ENCODE results near the gene ZBTB7C. TPM values are rescaled to one million over a fixed set of nuclear protein-coding genes. Genes with fewer than 3 reads are reported as not detected.

ZBTB7C gene
- total RNA-seq, 2 experiments from 2014 or later: not detected

- CTCF ChIA-PET: interaction anchor here (0.6 kb wide), 1 partner anchor 115 kb away, joined by 3 read pairs; no protein-coding TSS in a partner anchor
- intact Hi-C loops (cut with DNase I, micrococcal nuclease): no loop called here
- H3K9me3 Mint-ChIP-seq (ENCODE audit: low read depth): no peaks in the 10 kb centered on the region
- no peaks in the 10 kb centered on the region for H3K36me3 Mint-ChIP-seq (ENCODE audit: low read depth)
- H3K4me1 Mint-ChIP-seq: no peaks in the 10 kb centered on the region
- peaks cover 30% of the 10 kb centered on the region for H3K27me3 Mint-ChIP-seq
- ATAC-seq (no peak), DNase-seq (no peak)
- POLR2A ChIA-PET: no interaction called here
- no peak overlapping the region for H3K4me3 Mint-ChIP-seq
- H3K27ac Mint-ChIP-seq: no peak overlapping the region
Measured at GRCh38 chr18:48385596-48385995, 23.6 kb downstream of the ZBTB7C start.

- ATAC-seq (no peak), DNase-seq (no peak)
- Mint-ChIP-seq H3K27me3 (peaks cover 23% of the 10 kb centered on the region), H3K27ac (no peak overlapping the region), H3K4me3 (no peak overlapping the region), H3K4me1 (no peaks in the 10 kb centered on the region), H3K9me3 (ENCODE audit: low read depth) (no peaks in the 10 kb centered on the region), H3K36me3 (ENCODE audit: low read depth) (no peaks in the 10 kb centered on the region)
- ChIA-PET CTCF (interaction anchor here (0.9 kb wide), 1 partner anchor 14 kb away, joined by 3 read pairs; no protein-coding TSS in a partner anchor), POLR2A (no interaction called here)
- intact Hi-C loops (cut with DNase I, micrococcal nuclease): no loop called here
Measured at GRCh38 chr18:48376934-48377333, 32.2 kb downstream of the ZBTB7C start.

DNA sequence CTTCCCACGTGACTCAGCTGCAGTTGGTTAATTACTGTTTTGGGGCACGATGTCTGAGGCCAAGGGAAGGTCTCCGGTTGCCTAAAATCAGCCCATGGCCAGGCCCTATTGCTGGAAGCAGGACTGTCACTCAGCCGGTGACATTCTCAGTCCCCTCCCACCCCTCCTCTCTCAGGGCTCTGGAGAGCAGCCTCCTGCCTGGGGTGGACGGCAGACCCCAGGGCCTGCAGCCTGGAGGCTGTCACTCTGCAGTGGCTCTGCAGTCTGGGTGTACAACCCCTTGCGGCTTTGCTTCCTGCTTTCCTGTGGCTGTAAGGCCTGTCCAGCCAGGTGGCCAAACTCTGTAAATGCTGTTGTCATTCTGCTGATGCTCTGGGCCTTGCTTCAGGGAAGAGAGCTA lies 32.8 kb downstream of the ZBTB7C start:
- POLR2A ChIA-PET: no interaction called here
- H3K27me3 Mint-ChIP-seq: peaks cover 22% of the 10 kb centered on the region
- ATAC-seq (no peak), DNase-seq (no peak)
- no peak overlapping the region for H3K4me3 Mint-ChIP-seq
- H3K9me3 Mint-ChIP-seq (ENCODE audit: low read depth): no peaks in the 10 kb centered on the region
- H3K36me3 Mint-ChIP-seq (ENCODE audit: low read depth): no peaks in the 10 kb centered on the region
- intact Hi-C loops (cut with DNase I, micrococcal nuclease): no loop called here
- H3K4me1 Mint-ChIP-seq: no peaks in the 10 kb centered on the region
- CTCF ChIA-PET: no interaction called here
- no peak overlapping the region for H3K27ac Mint-ChIP-seq

DNA sequence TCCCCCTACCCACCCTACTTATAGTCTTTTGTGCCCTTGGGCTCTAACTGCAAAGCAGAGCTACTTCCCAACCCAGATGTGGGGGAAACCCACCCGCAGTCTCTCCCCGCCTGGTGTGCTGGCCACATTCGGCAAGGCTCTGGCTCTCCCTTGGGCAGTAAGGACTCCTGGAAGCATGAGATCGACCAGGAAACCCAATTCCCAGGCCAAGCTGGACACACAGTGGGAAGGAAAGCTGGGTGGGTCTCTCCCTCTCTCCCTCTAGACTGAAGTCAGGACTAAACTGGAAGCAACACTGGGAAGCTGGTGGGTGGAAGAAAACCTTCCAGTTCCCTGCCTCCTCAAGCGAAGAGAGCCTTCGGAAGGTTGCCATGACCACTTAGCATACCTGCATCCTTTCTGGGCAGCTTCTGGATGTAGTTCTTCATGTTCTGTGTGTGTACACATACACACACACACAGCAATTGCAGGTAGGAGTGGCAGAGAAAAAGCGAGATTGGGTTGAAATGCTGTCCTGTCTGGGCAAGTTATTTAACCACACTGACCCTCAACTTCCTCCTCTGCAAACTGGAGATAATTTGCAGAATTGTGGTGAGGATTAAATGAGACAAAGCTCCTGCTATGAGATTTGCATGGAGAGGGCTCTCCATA lies 33.9 kb downstream of the ZBTB7C start:
- H3K9me3 Mint-ChIP-seq (ENCODE audit: low read depth): peaks cover 1% of the 10 kb centered on the region
- intact Hi-C loops (cut with DNase I, micrococcal nuclease): no loop called here
- no peaks in the 10 kb centered on the region for H3K4me1 Mint-ChIP-seq
- ChIA-PET POLR2A (no interaction called here), CTCF (interaction anchor here (0.7 to 1.5 kb wide), 3 partner anchors 22 to 380 kb away, joined by 3 to 4 read pairs (median 3); no protein-coding TSS in a partner anchor)
- no peak overlapping the region for H3K27ac Mint-ChIP-seq
- H3K4me3 Mint-ChIP-seq: no peak overlapping the region
- H3K36me3 Mint-ChIP-seq (ENCODE audit: low read depth): no peaks in the 10 kb centered on the region
- no peak for DNase-seq
- ATAC-seq: no peak
- H3K27me3 Mint-ChIP-seq: peaks cover 17% of the 10 kb centered on the region

- DNase-seq: no peak
- Mint-ChIP-seq H3K4me1 (no peaks in the 10 kb centered on the region), H3K36me3 (ENCODE audit: low read depth) (no peaks in the 10 kb centered on the region), H3K27ac (no peak overlapping the region), H3K9me3 (ENCODE audit: low read depth) (peaks cover 5% of the 10 kb centered on the region), H3K4me3 (no peak overlapping the region), H3K27me3 (peaks cover 16% of the 10 kb centered on the region)
- ATAC-seq: no peak
- ChIA-PET CTCF (interaction anchor here (0.7 to 1.5 kb wide), 3 partner anchors 23 to 381 kb away, joined by 3 to 4 read pairs (median 3); no protein-coding TSS in a partner anchor), POLR2A (no interaction called here)
- intact Hi-C loops (cut with DNase I, micrococcal nuclease): no loop called here
Measured at GRCh38 chr18:48374423-48375149, 34.6 kb downstream of the ZBTB7C start.

DNA sequence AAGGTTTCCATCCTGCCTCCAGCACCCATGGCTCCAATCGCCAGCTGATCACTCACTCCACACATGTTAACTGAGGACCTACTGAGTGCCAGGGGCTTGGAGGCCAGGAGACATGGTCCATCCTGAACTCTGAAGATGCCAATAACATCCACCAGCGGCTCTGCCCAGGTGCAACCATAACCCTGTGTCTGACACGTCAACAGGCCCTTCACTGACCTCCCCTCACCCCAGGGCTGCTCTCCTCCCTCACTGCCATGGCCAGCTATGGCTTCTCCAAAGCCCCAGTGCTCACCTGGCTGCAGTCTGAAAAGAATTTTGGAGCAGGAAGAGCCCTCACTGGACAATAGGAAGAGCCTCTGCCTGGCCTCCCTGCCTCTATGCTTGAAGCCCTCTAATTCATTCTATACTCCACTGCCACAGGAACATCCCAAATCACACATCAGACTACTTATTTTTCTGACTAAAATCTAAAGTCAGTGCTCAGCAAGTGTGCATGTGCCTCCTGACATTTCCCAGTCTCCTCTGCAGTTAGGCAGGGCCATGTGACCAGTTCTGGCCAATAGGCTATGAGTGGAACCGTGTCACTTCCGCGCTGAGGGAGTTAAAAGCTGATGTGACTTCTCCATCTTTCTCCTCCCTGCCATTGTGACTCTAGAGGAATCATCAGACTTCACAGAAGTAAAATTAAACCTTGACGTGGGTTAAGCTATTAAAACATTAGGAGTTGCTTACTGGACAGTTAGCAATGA lies 37.2 kb downstream of the ZBTB7C start:
- intact Hi-C loops (cut with DNase I, micrococcal nuclease): no loop called here
- DNase-seq: no peak
- ATAC-seq: no peak
- POLR2A ChIA-PET: no interaction called here
- Mint-ChIP-seq H3K4me1 (no peaks in the 10 kb centered on the region), H3K4me3 (no peak overlapping the region), H3K27ac (no peak overlapping the region), H3K9me3 (ENCODE audit: low read depth) (peaks cover 8% of the 10 kb centered on the region), H3K36me3 (ENCODE audit: low read depth) (no peaks in the 10 kb centered on the region), H3K27me3 (peaks cover 13% of the 10 kb centered on the region)
- CTCF ChIA-PET: interaction anchor here (1.5 kb wide), 1 partner anchor 75 kb away, joined by 4 read pairs; no protein-coding TSS in a partner anchor

- Mint-ChIP-seq H3K27ac (no peak overlapping the region), H3K4me1 (no peaks in the 10 kb centered on the region), H3K36me3 (ENCODE audit: low read depth) (no peaks in the 10 kb centered on the region), H3K27me3 (peaks cover 9% of the 10 kb centered on the region), H3K9me3 (ENCODE audit: low read depth) (peaks cover 18% of the 10 kb centered on the region), H3K4me3 (no peak overlapping the region)
- ATAC-seq: no peak
- intact Hi-C loops (cut with DNase I, micrococcal nuclease): no loop called here
- no peak for DNase-seq
- POLR2A ChIA-PET: no interaction called here
- CTCF ChIA-PET: no interaction called here
Measured at GRCh38 chr18:48367557-48367956, 41.6 kb downstream of the ZBTB7C start.

GRCh38 chr18:48365965-48366364 lies 43.2 kb downstream of the ZBTB7C start:
- Mint-ChIP-seq H3K27ac (no peak overlapping the region), H3K4me1 (no peaks in the 10 kb centered on the region), H3K27me3 (peaks cover 9% of the 10 kb centered on the region), H3K36me3 (ENCODE audit: low read depth) (no peaks in the 10 kb centered on the region), H3K4me3 (no peak overlapping the region), H3K9me3 (ENCODE audit: low read depth) (peaks cover 18% of the 10 kb centered on the region)
- ATAC-seq (no peak), DNase-seq (no peak)
- ChIA-PET POLR2A (no interaction called here), CTCF (no interaction called here)
- intact Hi-C loops (cut with DNase I, micrococcal nuclease): no loop called here

DNA sequence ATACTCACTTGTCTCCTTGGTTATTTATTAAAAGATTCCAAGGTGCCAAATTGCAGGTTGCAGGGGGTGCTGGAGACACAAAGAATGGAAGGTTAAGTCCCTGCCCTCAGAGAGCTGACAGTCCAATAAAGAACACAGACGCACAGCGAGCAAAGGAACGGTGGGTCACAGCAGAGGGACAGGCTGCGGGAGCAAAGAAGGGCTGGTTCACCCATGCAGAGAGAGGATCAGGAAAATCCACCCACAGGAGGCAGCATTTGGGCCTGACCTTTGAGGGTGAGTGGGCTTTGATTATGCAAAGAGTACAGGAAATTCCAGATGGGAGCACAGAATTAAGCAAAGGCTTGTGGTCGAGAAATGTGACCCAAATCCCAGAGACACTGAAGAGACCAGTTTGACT lies 45.0 kb downstream of the ZBTB7C start:
- no peak for DNase-seq
- ChIA-PET CTCF (no interaction called here), POLR2A (no interaction called here)
- intact Hi-C loops (cut with DNase I, micrococcal nuclease): no loop called here
- H3K4me3 Mint-ChIP-seq: no peak overlapping the region
- no peaks in the 10 kb centered on the region for H3K4me1 Mint-ChIP-seq
- no peak overlapping the region for H3K27ac Mint-ChIP-seq
- no peak for ATAC-seq
- H3K9me3 Mint-ChIP-seq (ENCODE audit: low read depth): peaks cover 11% of the 10 kb centered on the region
- peaks cover 9% of the 10 kb centered on the region for H3K27me3 Mint-ChIP-seq
- H3K36me3 Mint-ChIP-seq (ENCODE audit: low read depth): no peaks in the 10 kb centered on the region

- H3K27ac Mint-ChIP-seq: no peak overlapping the region
- DNase-seq (no peak), ATAC-seq (no peak)
- H3K4me3 Mint-ChIP-seq: no peak overlapping the region
- no peaks in the 10 kb centered on the region for H3K36me3 Mint-ChIP-seq (ENCODE audit: low read depth)
- H3K27me3 Mint-ChIP-seq: peaks cover 9% of the 10 kb centered on the region
- no peaks in the 10 kb centered on the region for H3K4me1 Mint-ChIP-seq
- ChIA-PET POLR2A (no interaction called here), CTCF (interaction anchor here (1.0 kb wide), 1 partner anchor 9 kb away, joined by 3 read pairs; no protein-coding TSS in a partner anchor)
- intact Hi-C loops (cut with DNase I, micrococcal nuclease): no loop called here
- H3K9me3 Mint-ChIP-seq (ENCODE audit: low read depth): peaks cover 11% of the 10 kb centered on the region
Measured at GRCh38 chr18:48363175-48363574, 46.0 kb downstream of the ZBTB7C start.

DNA sequence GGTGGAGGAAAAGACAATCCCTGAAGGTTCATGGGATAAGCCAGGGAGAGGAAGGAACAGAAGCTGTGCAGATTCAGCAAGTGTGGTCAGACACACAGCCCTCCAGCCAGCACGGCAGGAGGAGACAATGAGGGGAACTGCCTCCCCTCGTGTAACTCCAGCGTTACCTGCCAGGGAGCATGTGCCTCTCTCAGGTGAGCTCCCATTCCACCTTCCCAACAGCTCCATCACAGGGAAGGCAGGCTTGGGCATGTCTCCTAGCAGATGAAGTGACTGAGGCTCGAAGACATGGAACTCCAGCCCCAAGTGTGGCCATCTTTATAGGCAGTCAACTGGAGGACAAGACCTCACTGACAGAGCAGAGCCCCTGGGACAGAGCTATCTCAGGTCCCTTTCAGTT lies 47.4 kb downstream of the ZBTB7C start:
- no peak overlapping the region for H3K27ac Mint-ChIP-seq
- peaks cover 11% of the 10 kb centered on the region for H3K9me3 Mint-ChIP-seq (ENCODE audit: low read depth)
- DNase-seq (no peak), ATAC-seq (no peak)
- no peak overlapping the region for H3K4me3 Mint-ChIP-seq
- H3K27me3 Mint-ChIP-seq: peaks cover 9% of the 10 kb centered on the region
- intact Hi-C loops (cut with DNase I, micrococcal nuclease): no loop called here
- H3K36me3 Mint-ChIP-seq (ENCODE audit: low read depth): no peaks in the 10 kb centered on the region
- H3K4me1 Mint-ChIP-seq: no peaks in the 10 kb centered on the region
- CTCF ChIA-PET: no interaction called here
- POLR2A ChIA-PET: no interaction called here

Data from activated CD4-positive, alpha-beta T cell treated with anti-CD3 and anti-CD28 coated beads for 36 hours (primary cell).